HG02571 (cell line): Measurements from ENCODE around the gene RAB19.
"Not testable (repeated sequence)": the region's sequence is repeated elsewhere in the genome, so short reads cannot be mapped to it uniquely, and the experiment has no call there.

Experiments used
- ATAC-seq: cut with Tn5 transposase; IDR thresholded peaks from one replicate; pipeline ENCODE4 v1.9.1; 2021; ENCODE audit warnings: mild to moderate bottlenecking, moderate library complexity; ENCODE audit not compliant: unreplicated experiment

RAB19 gene

GRCh38 chr7:140400381-140400780 is 3.5 kb upstream of the RAB19 start:
- ATAC-seq, result no peak

GRCh38 chr7:140402178-140402835 is 1.6 kb upstream of the RAB19 start:
- no peak for ATAC-seq

GRCh38 chr7:140404565-140405065 is 757 bp downstream of the RAB19 start:
- no peak for ATAC-seq

- no peak for ATAC-seq
Measured at GRCh38 chr7:140415361-140415760, 11.5 kb downstream of the RAB19 start.

- ATAC-seq, result not testable (repeated sequence)
Measured at GRCh38 chr7:140415816-140416215, 12.0 kb downstream of the RAB19 start.

- ATAC-seq, result no peak
Measured at GRCh38 chr7:140416560-140416959, 12.7 kb downstream of the RAB19 start.

- no peak for ATAC-seq
Measured at GRCh38 chr7:140417456-140418155, 13.7 kb downstream of the RAB19 start.

- ATAC-seq, result not testable (repeated sequence)
Measured at GRCh38 chr7:140418156-140418472, 14.3 kb downstream of the RAB19 start.

- ATAC-seq, result no peak
Measured at GRCh38 chr7:140418653-140419052, 14.8 kb downstream of the RAB19 start.

GRCh38 chr7:140421521-140421920 is 17.7 kb downstream of the RAB19 start:
- no peak for ATAC-seq

- ATAC-seq, result no peak
Measured at GRCh38 chr7:140423501-140423900, 19.6 kb downstream of the RAB19 start.

GRCh38 chr7:140425718-140426117 is 21.9 kb downstream of the RAB19 start:
- no peak for ATAC-seq

- no peak for ATAC-seq
Measured at GRCh38 chr7:140426130-140426529, 22.3 kb downstream of the RAB19 start.

- no peak for ATAC-seq
Measured at GRCh38 chr7:140433396-140433795, 29.5 kb downstream of the RAB19 start.

- no peak for ATAC-seq
Measured at GRCh38 chr7:140435252-140435895, 31.5 kb downstream of the RAB19 start.

GRCh38 chr7:140439359-140439758 is 35.5 kb downstream of the RAB19 start:
- no peak for ATAC-seq

- no peak for ATAC-seq
Measured at GRCh38 chr7:140440593-140440992, 36.7 kb downstream of the RAB19 start.

GRCh38 chr7:140441519-140441918 is 37.7 kb downstream of the RAB19 start:
- no peak for ATAC-seq

- ATAC-seq, result no peak
Measured at GRCh38 chr7:140446467-140446866, 42.6 kb downstream of the RAB19 start.

GRCh38 chr7:140447841-140448240 is 44.0 kb downstream of the RAB19 start:
- no peak for ATAC-seq

- ATAC-seq, result no peak
Measured at GRCh38 chr7:140448781-140449480, 45.1 kb downstream of the RAB19 start.
